ENCODE measurements around the gene PRR20A.
"Not testable (repeated sequence)": the region's sequence is repeated elsewhere in the genome, so short reads cannot be mapped to it uniquely, and the experiment has no call there.

Gene PRR20A

GRCh38 chr13:57140235-57140968, at the start of gene PRR20A:
Gene PRR20A, plus strand, starts transcription at chr13:57140918. Its CDS starts 387 bp downstream, at chr13:57141305.
- H3K4me3 ChIP-seq (replicated peaks; ENCODE audit: low read depth, low read length); DNase-seq (ENCODE audit: extremely low read depth, low read depth): not testable (repeated sequence)

DNA sequence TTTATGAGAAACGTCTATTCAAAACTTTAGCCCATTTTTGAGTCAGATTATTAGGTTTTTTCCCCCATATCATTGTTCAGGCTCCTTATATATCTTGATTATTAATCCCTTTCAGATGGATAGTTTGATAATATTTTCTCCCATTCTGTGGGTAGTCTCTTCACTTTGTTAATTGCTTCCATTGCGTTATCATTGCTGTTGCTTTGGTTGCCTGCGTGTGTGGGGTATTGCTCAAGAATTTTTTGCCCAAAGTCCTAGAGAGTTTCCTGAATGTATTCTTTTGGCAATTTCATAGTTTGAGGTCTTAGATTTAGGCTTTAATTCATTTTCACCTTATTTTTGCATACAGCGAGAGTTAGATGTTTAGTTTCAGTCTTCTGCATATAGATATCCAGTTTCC, 25.8 kb upstream of the PRR20A start:
- DNase-seq (ENCODE audit: extremely low read depth, low read depth) = no peak
- TF ChIP-seq, protein P1, sequence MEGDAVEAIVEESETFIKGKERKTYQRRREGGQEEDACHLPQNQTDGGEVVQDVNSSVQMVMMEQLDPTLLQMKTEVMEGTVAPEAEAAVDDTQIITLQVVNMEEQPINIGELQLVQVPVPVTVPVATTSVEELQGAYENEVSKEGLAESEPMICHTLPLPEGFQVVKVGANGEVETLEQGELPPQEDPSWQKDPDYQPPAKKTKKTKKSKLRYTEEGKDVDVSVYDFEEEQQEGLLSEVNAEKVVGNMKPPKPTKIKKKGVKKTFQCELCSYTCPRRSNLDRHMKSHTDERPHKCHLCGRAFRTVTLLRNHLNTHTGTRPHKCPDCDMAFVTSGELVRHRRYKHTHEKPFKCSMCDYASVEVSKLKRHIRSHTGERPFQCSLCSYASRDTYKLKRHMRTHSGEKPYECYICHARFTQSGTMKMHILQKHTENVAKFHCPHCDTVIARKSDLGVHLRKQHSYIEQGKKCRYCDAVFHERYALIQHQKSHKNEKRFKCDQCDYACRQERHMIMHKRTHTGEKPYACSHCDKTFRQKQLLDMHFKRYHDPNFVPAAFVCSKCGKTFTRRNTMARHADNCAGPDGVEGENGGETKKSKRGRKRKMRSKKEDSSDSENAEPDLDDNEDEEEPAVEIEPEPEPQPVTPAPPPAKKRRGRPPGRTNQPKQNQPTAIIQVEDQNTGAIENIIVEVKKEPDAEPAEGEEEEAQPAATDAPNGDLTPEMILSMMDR (IDR thresholded peaks at IDR 0.05; ENCODE audit: low read depth, low read length, missing control alignments) = no peak

DNA sequence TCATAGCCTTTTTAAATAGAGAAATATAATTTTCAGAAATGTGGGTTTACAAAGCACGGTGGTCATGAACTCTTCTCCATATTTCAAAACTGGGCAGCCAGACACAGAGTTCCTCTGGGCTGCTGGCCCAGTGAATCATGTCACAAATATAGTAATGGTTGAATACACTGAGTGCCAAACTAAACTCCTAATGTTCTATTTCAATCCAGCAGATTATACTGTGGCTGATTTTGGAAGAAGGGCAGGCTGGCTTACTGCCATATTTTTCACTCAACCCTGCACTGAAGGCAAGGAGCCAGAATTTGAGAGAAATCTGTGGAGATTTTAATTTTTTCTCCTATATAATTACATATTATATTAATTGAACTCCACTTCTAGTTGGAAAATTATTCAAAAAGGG, 17.0 kb upstream of the PRR20A start:
- no peak for DNase-seq (ENCODE audit: extremely low read depth, low read depth)
- H3K4me3 ChIP-seq (replicated peaks; ENCODE audit: low read depth, low read length) = no peak overlapping the region
- TF ChIP-seq, protein P1 (IDR thresholded peaks at IDR 0.05; ENCODE audit: low read depth, low read length, missing control alignments) = no peak

More for the DNA sequence above, 25.8 kb upstream of the PRR20A start:
- no peak overlapping the region for H3K4me3 ChIP-seq (replicated peaks; ENCODE audit: low read depth, low read length)

- TF ChIP-seq, protein P1 (IDR thresholded peaks at IDR 0.05; ENCODE audit: low read depth, low read length, missing control alignments) = no peak
- no peak for DNase-seq (ENCODE audit: extremely low read depth, low read depth)
- H3K4me3 ChIP-seq (replicated peaks; ENCODE audit: low read depth, low read length) = no peak overlapping the region
Observed at GRCh38 chr13:57128909-57129308, 11.8 kb upstream of the PRR20A start.

DNA sequence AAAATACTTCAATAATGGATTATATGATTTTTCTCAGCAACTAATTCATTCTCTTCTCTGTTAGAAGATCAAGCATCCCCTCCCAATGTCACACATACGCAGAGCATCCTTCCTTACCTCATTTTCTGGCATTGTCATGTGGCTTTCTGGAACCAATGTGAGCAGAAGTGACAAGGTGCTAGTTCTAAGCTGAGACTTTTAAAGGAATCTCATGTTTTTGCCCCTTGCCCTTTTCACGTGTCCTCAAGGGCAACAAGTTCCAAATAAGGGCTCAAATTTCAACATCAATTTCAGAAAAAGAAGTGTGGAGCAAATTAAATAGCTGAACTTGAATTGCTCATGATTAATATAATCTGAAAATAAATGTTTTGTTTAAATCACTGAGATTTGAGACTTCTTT, 4.6 kb upstream of the PRR20A start:
- no peak for DNase-seq (ENCODE audit: extremely low read depth, low read depth)
- TF ChIP-seq, protein P1 (IDR thresholded peaks at IDR 0.05; ENCODE audit: low read depth, low read length, missing control alignments) = no peak
- no peak overlapping the region for H3K4me3 ChIP-seq (replicated peaks; ENCODE audit: low read depth, low read length)

- TF ChIP-seq, protein P1 (IDR thresholded peaks at IDR 0.05; ENCODE audit: low read depth, low read length, missing control alignments) = no peak
- no peak for DNase-seq (ENCODE audit: extremely low read depth, low read depth)
- no peak overlapping the region for H3K4me3 ChIP-seq (replicated peaks; ENCODE audit: low read depth, low read length)
Observed at GRCh38 chr13:57137585-57137984, 3.1 kb upstream of the PRR20A start.

- TF ChIP-seq, protein P1 (IDR thresholded peaks at IDR 0.05; ENCODE audit: low read depth, low read length, missing control alignments) = no peak
- no peak for DNase-seq (ENCODE audit: extremely low read depth, low read depth)
- no peak overlapping the region for H3K4me3 ChIP-seq (replicated peaks; ENCODE audit: low read depth, low read length)
Observed at GRCh38 chr13:57138988-57139387, 1.7 kb upstream of the PRR20A start.

DNA sequence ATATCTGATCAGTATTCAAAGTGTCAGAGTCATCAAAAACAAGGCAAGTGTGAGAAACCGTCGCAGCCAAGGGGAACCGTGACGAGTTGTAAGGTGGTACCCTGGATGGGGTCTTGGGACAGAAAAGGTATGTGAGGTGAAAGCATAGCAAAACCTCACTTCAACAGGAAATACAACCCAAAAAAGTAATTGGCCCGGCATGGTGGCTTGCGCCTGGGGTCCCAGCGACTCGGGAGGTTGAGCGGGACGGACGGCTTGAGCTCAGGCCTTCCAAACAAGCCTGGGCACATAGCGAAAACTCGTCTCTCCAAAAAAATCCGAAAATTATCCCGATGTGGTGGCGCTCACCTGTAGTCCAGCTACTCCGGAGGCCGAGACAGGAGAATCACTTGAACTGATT, 937 bp upstream of the PRR20A start:
- H3K4me3 ChIP-seq (replicated peaks; ENCODE audit: low read depth, low read length); DNase-seq (ENCODE audit: extremely low read depth, low read depth): not testable (repeated sequence)

DNA sequence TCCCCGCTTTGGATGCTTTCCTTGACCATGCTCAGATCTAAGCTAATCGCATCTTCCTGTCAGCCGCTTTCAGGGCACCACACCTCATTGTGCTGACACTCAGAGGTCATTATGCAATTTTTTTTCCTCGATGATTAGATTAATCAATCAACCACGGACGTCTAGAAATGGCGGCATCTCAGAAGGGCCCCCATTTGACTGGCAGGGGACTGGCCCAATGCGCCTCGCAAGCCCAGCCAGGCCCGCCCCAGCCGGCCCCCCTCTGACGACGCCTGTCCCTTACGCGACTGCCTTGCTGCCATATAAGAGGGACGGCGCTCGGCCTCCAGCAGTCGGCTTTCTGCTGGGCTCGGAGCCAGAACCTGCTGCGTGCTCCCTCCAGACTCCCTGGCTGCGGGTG, 6.5 kb downstream of the PRR20A start, which contains the start of gene PRR20B:
PRR20B (plus strand) TSS at position 301 of the 400 bp plus-strand sequence. CDS start 387 bp downstream, outside the sequence.
- not testable (repeated sequence) for H3K4me3 ChIP-seq (replicated peaks; ENCODE audit: low read depth, low read length); DNase-seq (ENCODE audit: extremely low read depth, low read depth)

GRCh38 chr13:57148106-57148505, 7.4 kb downstream of the PRR20A start:
- not testable (repeated sequence) for H3K4me3 ChIP-seq (replicated peaks; ENCODE audit: low read depth, low read length); DNase-seq (ENCODE audit: extremely low read depth, low read depth)

- H3K4me3 ChIP-seq (replicated peaks; ENCODE audit: low read depth, low read length); DNase-seq (ENCODE audit: extremely low read depth, low read depth): not testable (repeated sequence)
Observed at GRCh38 chr13:57153761-57154160, 13.0 kb downstream of the PRR20A start, which contains the start of gene PRR20C. Gene PRR20C, plus strand, starts transcription at chr13:57154061. Its CDS starts 387 bp downstream, at chr13:57154448.

Measured in HFF-Myc (cell line).